Epithelial cell of esophagus (primary cell): ENCODE results near the gene TOMM7.
"Not testable (repeated sequence)": the region's sequence is repeated elsewhere in the genome, so short reads cannot be mapped to it uniquely, and the experiment has no call there.

Source experiments
- DNase-seq: peaks from one replicate; pipeline ENCODE4 v3.0.0; 2010; ENCODE audit warnings: low read depth
- H3K4me3 ChIP-seq: 2 replicates; pipeline ENCODE4 v1.5.1; 2011; ENCODE audit warnings: mild to moderate bottlenecking, low read length, control low read depth
- TF ChIP-seq, protein P1 (sequence below): IDR thresholded peaks from 2 replicates; pipeline ENCODE4 v1.5.1; 2011; ENCODE audit warnings: low read depth, mild to moderate bottlenecking, low read length, control low read depth, inconsistent platforms; ENCODE audit not compliant: insufficient read depth; ENCODE audit errors: missing control alignments

The TOMM7 gene

DNA sequence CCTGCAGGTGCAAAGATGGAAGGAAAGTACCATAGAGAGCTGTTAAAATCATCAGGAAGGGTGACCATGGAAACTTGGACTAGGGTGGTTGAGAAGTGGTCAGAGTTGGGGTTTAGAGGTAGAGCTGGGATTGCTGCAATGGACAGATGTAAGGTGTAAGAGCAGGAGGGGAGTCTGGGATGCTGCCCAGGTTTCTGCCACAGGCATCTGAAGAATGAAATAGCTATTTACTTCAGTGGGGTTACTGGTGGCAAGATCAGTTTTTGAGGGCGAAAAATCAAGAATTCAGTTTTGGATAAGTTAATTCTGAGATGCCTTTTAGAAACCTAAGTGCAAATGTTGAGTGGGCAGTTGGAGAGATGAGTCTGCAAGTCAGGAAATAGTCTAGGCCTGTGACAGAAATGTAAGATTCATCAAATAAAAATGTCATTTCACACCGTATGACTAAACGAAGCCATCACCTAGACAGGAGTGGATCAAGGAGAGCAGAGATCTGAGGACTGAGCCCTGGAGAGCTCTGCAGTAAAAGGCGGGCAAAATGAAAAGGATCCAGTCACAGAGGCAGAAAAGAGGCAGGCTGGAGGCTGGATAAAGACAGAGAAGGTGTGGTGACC is 22.7 kb upstream of the TOMM7 start:
- TF ChIP-seq, protein P1, sequence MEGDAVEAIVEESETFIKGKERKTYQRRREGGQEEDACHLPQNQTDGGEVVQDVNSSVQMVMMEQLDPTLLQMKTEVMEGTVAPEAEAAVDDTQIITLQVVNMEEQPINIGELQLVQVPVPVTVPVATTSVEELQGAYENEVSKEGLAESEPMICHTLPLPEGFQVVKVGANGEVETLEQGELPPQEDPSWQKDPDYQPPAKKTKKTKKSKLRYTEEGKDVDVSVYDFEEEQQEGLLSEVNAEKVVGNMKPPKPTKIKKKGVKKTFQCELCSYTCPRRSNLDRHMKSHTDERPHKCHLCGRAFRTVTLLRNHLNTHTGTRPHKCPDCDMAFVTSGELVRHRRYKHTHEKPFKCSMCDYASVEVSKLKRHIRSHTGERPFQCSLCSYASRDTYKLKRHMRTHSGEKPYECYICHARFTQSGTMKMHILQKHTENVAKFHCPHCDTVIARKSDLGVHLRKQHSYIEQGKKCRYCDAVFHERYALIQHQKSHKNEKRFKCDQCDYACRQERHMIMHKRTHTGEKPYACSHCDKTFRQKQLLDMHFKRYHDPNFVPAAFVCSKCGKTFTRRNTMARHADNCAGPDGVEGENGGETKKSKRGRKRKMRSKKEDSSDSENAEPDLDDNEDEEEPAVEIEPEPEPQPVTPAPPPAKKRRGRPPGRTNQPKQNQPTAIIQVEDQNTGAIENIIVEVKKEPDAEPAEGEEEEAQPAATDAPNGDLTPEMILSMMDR: no peak
- DNase-seq: peak; percentile 41
- no peak overlapping the region for H3K4me3 ChIP-seq

DNA sequence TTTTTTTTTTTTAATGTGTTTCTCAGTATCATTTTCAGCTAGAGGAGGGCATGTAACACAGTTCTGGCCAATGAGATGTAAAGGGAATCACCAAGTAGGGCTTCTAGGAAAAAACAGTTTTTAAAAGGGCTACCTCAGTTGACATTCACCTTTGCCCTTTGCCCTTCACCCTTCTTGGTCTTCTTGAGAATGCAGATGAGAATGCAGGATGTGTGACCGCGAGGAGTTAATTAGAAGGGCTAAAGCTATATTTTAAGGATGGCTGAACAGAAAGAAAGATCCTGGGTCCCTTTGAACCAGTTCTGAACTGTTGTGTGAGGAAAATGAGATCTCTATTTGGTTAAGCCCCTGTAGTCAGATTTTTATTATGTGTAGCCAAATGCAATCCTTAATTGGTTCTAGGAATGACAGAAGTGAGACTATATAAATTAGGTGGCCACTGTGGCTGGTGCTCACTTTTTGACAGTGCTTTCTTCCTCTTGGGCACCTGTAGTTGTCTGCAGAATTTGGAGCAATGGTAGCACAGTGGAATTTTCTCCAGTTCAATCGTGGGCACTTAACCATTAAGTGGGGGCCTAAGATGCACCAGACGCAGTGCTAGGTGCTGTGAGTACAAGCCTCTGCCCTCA is 21.1 kb upstream of the TOMM7 start:
- TF ChIP-seq, protein P1: no peak

DNA sequence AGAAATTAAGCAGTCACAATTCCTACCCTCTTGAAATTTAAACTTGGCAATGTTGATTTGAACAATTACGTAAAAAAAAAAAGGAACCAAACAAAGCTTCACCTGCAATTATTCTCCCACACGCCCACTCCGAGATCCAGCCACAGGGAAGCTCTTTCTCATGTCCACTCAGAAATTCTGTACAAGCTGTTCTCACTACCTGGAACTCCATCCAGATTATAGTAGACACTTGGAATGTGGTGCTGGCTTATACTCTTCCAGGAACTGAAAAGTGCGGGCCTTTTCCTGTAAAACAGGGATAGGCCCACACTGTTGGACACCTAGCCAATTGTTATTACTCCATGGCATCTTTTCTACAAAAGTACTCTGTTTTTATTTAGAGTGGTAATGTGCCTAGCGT is 20.3 kb upstream of the TOMM7 start:
- DNase-seq: no peak
- TF ChIP-seq, protein P1: no peak
- no peak overlapping the region for H3K4me3 ChIP-seq

More for the DNA sequence above, 21.1 kb upstream of the TOMM7 start:
- no peak overlapping the region for H3K4me3 ChIP-seq
- DNase-seq: no peak

DNA sequence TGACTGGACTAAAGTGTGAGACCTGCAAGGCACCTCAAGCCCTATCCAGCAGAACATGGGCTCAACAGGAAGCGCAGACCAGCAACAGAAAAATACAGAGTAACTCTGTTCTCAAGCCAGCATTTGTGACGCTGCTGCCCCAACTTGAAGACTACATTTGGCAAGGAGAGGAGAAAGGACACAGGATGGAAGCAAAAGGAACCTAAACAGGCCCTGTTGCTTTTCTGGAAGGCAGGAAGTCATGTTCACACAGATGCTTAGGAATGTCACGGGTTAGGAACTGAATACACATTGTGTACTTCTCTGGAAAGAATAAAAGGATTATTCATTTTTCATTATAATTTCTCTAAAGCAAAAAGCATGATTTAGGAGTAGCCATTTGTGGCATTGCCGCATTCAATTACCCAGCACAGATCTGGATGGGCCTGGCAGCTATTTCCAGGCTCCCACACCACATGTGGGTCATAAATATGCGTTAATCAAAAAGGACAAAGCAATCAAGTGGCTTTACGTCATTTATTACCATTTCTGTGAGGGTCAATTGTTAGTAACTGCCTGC is 19.8 kb upstream of the TOMM7 start:
- no peak overlapping the region for H3K4me3 ChIP-seq
- DNase-seq: no peak
- TF ChIP-seq, protein P1: no peak

DNA sequence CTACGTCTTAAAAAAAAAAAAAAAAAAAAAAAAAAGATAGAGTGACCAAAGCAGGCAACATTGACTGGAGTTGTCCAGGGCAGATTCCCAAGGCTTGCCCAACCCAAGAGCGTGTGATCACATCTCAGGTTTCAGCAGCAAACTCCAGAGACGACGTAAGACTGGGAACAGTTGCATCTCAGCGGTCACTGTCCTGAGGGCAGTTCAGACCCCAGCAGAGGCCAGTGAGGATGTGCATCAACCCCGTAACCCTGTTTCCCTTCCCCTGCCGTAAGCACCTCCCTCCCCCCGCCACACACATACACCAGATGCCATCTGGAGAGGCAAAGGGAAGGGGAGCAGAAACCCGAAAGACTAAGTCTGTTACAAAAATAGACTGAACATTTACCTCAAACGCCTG is 19.3 kb upstream of the TOMM7 start:
- no peak for DNase-seq
- TF ChIP-seq, protein P1: no peak
- no peak overlapping the region for H3K4me3 ChIP-seq

DNA sequence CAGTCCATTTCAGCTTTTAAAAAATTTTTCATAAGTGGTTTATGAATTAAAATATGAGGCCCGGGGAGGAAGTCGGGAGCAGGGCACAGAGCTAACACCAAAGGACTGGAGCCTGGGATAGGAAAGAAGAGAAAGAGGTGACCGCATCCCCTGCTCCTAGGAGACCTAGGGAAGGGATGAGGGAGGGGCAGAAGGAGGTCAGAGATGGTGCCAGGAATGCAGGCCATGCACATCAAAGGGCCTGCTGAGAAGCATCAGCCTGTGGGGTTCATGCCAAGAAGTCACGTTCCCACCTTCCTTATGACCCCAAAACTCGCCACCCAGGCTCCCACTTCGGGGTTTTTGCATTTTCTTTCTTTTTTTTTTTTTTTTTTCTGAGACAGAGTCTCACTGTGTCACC is 14.7 kb upstream of the TOMM7 start:
- DNase-seq: no peak
- H3K4me3 ChIP-seq: no peak overlapping the region
- TF ChIP-seq, protein P1: no peak

DNA sequence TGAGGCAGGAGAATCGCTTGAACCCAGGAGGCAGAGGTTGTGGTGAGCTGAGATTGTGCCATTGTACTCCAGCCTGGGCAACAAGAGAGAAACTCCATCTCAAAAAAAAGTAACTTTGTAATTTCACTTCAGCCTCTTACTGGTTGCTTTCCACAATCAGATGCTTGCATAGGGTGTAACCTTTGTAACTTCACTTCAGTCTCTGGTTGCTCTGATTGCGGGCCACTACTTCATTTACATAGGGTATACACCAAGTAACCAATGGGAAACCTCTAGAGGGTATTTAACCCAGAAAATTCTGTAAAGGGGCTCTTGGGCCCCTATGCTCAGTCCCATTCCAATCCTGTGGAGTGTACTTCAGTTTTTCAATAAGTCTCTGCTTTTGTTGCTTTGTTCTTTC is 13.9 kb upstream of the TOMM7 start:
- H3K4me3 ChIP-seq, DNase-seq: not testable (repeated sequence)
